H9 (cell line): Measurements from ENCODE around the gene CHST14. TPM values are rescaled to one million over a fixed set of nuclear protein-coding genes. Genes with fewer than 3 reads are reported as not detected.

Experiments used
- DNase-seq: peaks from one replicate; pipeline ENCODE4 v3.0.0-alpha.2; 2017
- H2AFZ ChIP-seq: one replicate; pipeline ENCODE4 v1.6.1; 2013; ENCODE audit warnings: mild to moderate bottlenecking, low read length, control low read depth, moderate library complexity
- H2AK5ac ChIP-seq: 2 replicates; pipeline ENCODE4 v1.6.1; 2013; ENCODE audit warnings: low read length, control low read depth, mixed read lengths; ENCODE audit not compliant: insufficient read length
- H2BK120ac ChIP-seq: one replicate; pipeline ENCODE4 v1.6.1; 2013; ENCODE audit warnings: low read depth, mild to moderate bottlenecking, low read length, control low read depth, inconsistent platforms; ENCODE audit not compliant: poor library complexity, severe bottlenecking
- H2BK12ac ChIP-seq: 2 replicates; pipeline ENCODE4 v1.6.1; 2013; ENCODE audit warnings: low read length, control low read depth, mixed read lengths, low read depth; ENCODE audit not compliant: insufficient read length
- H2BK15ac ChIP-seq: 2 replicates; pipeline ENCODE4 v1.6.1; 2013; ENCODE audit warnings: low read depth, low read length, control low read depth
- H2BK20ac ChIP-seq: one replicate; pipeline ENCODE4 v1.6.1; 2013; ENCODE audit warnings: low read depth, mild to moderate bottlenecking, low read length, control low read depth, inconsistent platforms; ENCODE audit not compliant: poor library complexity, severe bottlenecking
- H2BK5ac ChIP-seq: 2 replicates; pipeline ENCODE4 v1.6.1; 2013; ENCODE audit warnings: low read length, control low read depth, mixed read lengths; ENCODE audit not compliant: insufficient read length
- H3K14ac ChIP-seq: 2 replicates; pipeline ENCODE4 v1.6.1; 2013; ENCODE audit warnings: low read length, control low read depth; ENCODE audit not compliant: insufficient read depth
- H3K18ac ChIP-seq: 2 replicates; pipeline ENCODE4 v1.6.1; 2013; ENCODE audit warnings: low read depth, mild to moderate bottlenecking, mixed read lengths, low read length, control low read depth; ENCODE audit not compliant: insufficient read length
- H3K23ac ChIP-seq: 2 replicates; pipeline ENCODE4 v1.6.1; 2013; ENCODE audit warnings: low read length, control low read depth, mixed read lengths, low read depth; ENCODE audit not compliant: insufficient read length
- H3K23me2 ChIP-seq: 2 replicates; pipeline ENCODE4 v1.6.1; 2013; ENCODE audit warnings: low read depth, mild to moderate bottlenecking, mixed read lengths, low read length, control low read depth; ENCODE audit not compliant: insufficient read length, poor library complexity, severe bottlenecking
- H3K27ac ChIP-seq: 2 replicates; pipeline ENCODE4 v1.5.1; 2013; ENCODE audit warnings: low read length, control low read depth, mixed read lengths, low read depth; ENCODE audit not compliant: insufficient read length
- H3K27me3 ChIP-seq: 2 replicates; pipeline ENCODE4 v1.6.1; 2013; ENCODE audit warnings: low read length, control low read depth, inconsistent platforms; ENCODE audit not compliant: insufficient read depth
- H3K4ac ChIP-seq: 2 replicates; pipeline ENCODE4 v1.6.1; 2013; ENCODE audit warnings: low read depth, mild to moderate bottlenecking, control low read depth, inconsistent platforms, low read length, moderate library complexity
- H3K4me1 ChIP-seq: 2 replicates; pipeline ENCODE4 v1.6.1; 2013; ENCODE audit warnings: low read length, control low read depth, inconsistent platforms; ENCODE audit not compliant: insufficient read depth
- H3K4me2 ChIP-seq: 2 replicates; pipeline ENCODE4 v1.6.1; 2013; ENCODE audit warnings: low read length, control low read depth, mixed read lengths; ENCODE audit not compliant: insufficient read length, insufficient read depth
- H3K56ac ChIP-seq: 2 replicates; pipeline ENCODE4 v1.6.1; 2013; ENCODE audit warnings: low read depth, mild to moderate bottlenecking, mixed read lengths, low read length, control low read depth; ENCODE audit not compliant: insufficient read length
- H3K79me1 ChIP-seq: 2 replicates; pipeline ENCODE4 v1.6.1; 2013; ENCODE audit warnings: low read depth, mild to moderate bottlenecking, moderate library complexity, low read length, control low read depth, inconsistent platforms; ENCODE audit not compliant: insufficient read depth, poor library complexity, severe bottlenecking
- H3K79me2 ChIP-seq: 2 replicates; pipeline ENCODE4 v1.6.1; 2013; ENCODE audit warnings: low read length, control low read depth, inconsistent platforms; ENCODE audit not compliant: insufficient read depth
- H3K9ac ChIP-seq: 2 replicates; pipeline ENCODE4 v1.6.1; 2013; ENCODE audit warnings: low read length, control low read depth, mixed read lengths; ENCODE audit not compliant: insufficient read length; ENCODE audit errors: extremely low read depth
- H3K9me3 ChIP-seq: one replicate; pipeline ENCODE4 v1.6.1; 2013; ENCODE audit warnings: low read depth, low read length, inconsistent platforms; ENCODE audit not compliant: control insufficient read depth
- H3T11ph ChIP-seq: one replicate; pipeline ENCODE4 v1.6.1; 2013; ENCODE audit warnings: mild to moderate bottlenecking, low read length, control low read depth, inconsistent platforms
- H4K20me1 ChIP-seq: one replicate; pipeline ENCODE4 v1.6.1; 2013; ENCODE audit not compliant: control insufficient read depth, insufficient read length, insufficient read depth
- H4K5ac ChIP-seq: 2 replicates; pipeline ENCODE4 v1.6.1; 2013; ENCODE audit warnings: low read depth, mild to moderate bottlenecking, mixed read lengths, low read length, control low read depth; ENCODE audit not compliant: insufficient read length
- H4K8ac ChIP-seq: replicated peaks from 2 replicates; pipeline ENCODE4 v1.6.1; 2013; ENCODE audit warnings: low read length, control low read depth, mixed read lengths, low read depth; ENCODE audit not compliant: insufficient read length
- H4K91ac ChIP-seq: 2 replicates; pipeline ENCODE4 v1.6.1; 2013; ENCODE audit warnings: low read depth, mild to moderate bottlenecking, moderate library complexity, mixed read lengths, low read length, control low read depth; ENCODE audit not compliant: insufficient read length
- H3K27ac Mint-ChIP-seq, 3 experiments: 2 replicates in 2 of 3; 3 replicates in 1 of 3; pipeline ENCODE4 v1.8.0; 2020 to 2021; ENCODE audit warnings: mixed read lengths in 3 of 3, mild to moderate bottlenecking in 1 of 3, moderate library complexity in 1 of 3
- H3K27me3 Mint-ChIP-seq: 2 replicates; pipeline ENCODE4 v1.8.0; 2021; ENCODE audit warnings: low read depth, mild to moderate bottlenecking, moderate library complexity, mixed read lengths
- H3K36me3 Mint-ChIP-seq, 3 experiments: 2 replicates in 2 of 3; 3 replicates in 1 of 3; pipeline ENCODE4 v1.8.0; 2020 to 2021; ENCODE audit warnings: low read depth in 3 of 3, mixed read lengths in 3 of 3; ENCODE audit not compliant: insufficient read depth in 1 of 3
- H3K4me1 Mint-ChIP-seq, 2 experiments: 2 replicates each; pipeline ENCODE4 v1.8.0; 2020; ENCODE audit warnings: mixed read lengths in 2 of 2
- H3K4me3 Mint-ChIP-seq, 2 experiments: 2 replicates in 1 of 2; 3 replicates in 1 of 2; pipeline ENCODE4 v1.8.0; 2020 to 2021; ENCODE audit warnings: mild to moderate bottlenecking in 2 of 2, mixed read lengths in 2 of 2, moderate library complexity in 1 of 2
- H3K9me3 Mint-ChIP-seq, 2 experiments: 2 replicates in 1 of 2; 3 replicates in 1 of 2; pipeline ENCODE4 v1.8.0; 2020; ENCODE audit warnings: mild to moderate bottlenecking in 2 of 2, mixed read lengths in 2 of 2, moderate library complexity in 1 of 2
- CTCF ChIP-seq: fragments of 200-600 bp; sonication (generic); conservative IDR thresholded peaks from 3 replicates; pipeline ENCODE4 v1.8.0; 2021; ENCODE audit warnings: antibody characterized with exemption, mild to moderate bottlenecking
- WGBS: extraction: QIAGEN DNeasy Blood & Tissue Kit; methylation state at CpG from one replicate; pipeline ENCODE4 v1.1.7; 2013; ENCODE audit warnings: missing lambda C conversion rate, low lambda C conversion rate, mixed read lengths; ENCODE audit not compliant: insufficient read length; ENCODE audit errors: extremely low coverage; 5-methylcytosine and 5-hydroxymethylcytosine counted together
- total RNA-seq: library from RNA; stranded (reverse); gene quantifications from 2 replicates; pipeline ENCODE4 v1.2.1, GENCODE V29; 2021

CHST14 gene
- total RNA-seq, 1 experiment from 2014 or later, result 25.7 TPM

- H4K20me1 ChIP-seq, result no peaks in the 10 kb centered on the region
Observed at GRCh38 chr15:40450047-40450446, 20.7 kb upstream of the CHST14 start.

More at GRCh38 chr15:40450047-40450446, 20.7 kb upstream of the CHST14 start:
- Histone ChIP-seq H3K23ac (no peak overlapping the region), H2AK5ac (no peak overlapping the region), H3K56ac (no peak overlapping the region), H4K8ac (no peak overlapping the region), H3K27me3 (no peaks in the 10 kb centered on the region), H3K27ac (no peak overlapping the region), H2BK5ac (no peak overlapping the region), H3K79me2 (peaks cover 66% of the 10 kb centered on the region; the same call in 1 of the 2 replicates), H4K91ac (no peak overlapping the region), H3T11ph (no peak overlapping the region), H3K9me3 (no peaks in the 10 kb centered on the region), H2BK15ac (no peak overlapping the region), H3K79me1 (peaks cover 6% of the 10 kb centered on the region), H3K23me2 (no peaks in the 10 kb centered on the region), H2BK120ac (no peak overlapping the region), H3K18ac (no peak overlapping the region), H3K4ac (no peak overlapping the region), H2AFZ (no peak overlapping the region), H3K4me2 (no peak overlapping the region), H2BK20ac (no peak overlapping the region), H2BK12ac (no peak overlapping the region), H3K14ac (no peak overlapping the region), H4K5ac (no peak overlapping the region), H3K9ac (no peak overlapping the region), H3K4me1 (peaks cover 18% of the 10 kb centered on the region; the same call in 1 of the 2 replicates)
- peaks cover 0 to 20% (median 5%) of the 10 kb centered on the region in 3 experiments; a peak in 4 of 7 replicates for H3K36me3 Mint-ChIP-seq
- no peak overlapping the region for H3K4me3 Mint-ChIP-seq
- no CpG with 5 or more reads among the region's 2 CpGs for WGBS
- H3K9me3 Mint-ChIP-seq, result no peaks in the 10 kb centered on the region
- no peak for DNase-seq
- no peaks in the 10 kb centered on the region for H3K27me3 Mint-ChIP-seq
- 0 out of 7 replicates have a peak overlapping the region, but pooled peaks of 2 of the 3 experiments have one; percentile 44 to 80 for H3K27ac Mint-ChIP-seq
- TF ChIP-seq CTCF, result no peak
- H3K4me1 Mint-ChIP-seq, result peaks cover 71 to 72% of the 10 kb centered on the region in 2 experiments
